IMR-90 (cell line): Measurements from ENCODE around the gene SLC35F3. TPM values are rescaled to one million over a fixed set of nuclear protein-coding genes. Genes with fewer than 3 reads are reported as not detected.

Experiments used
- ATAC-seq: fragments of 200-7000 bp; cut with Tn5 transposase; 2 replicates; pipeline ENCODE4 v1.9.1; 2020; ENCODE audit warnings: low read depth, mild to moderate bottlenecking, moderate library complexity
- BruUV-seq: library from RNA; stranded (reverse); fragments of 400-500 nt; replicated peaks from 2 replicates; lab custom pipeline; 2021; lab: Mats Ljungman, UMichigan
- CTCF ChIA-PET: fragments of 300-600 bp; formaldehyde crosslinking; extraction: SDS; loops from one replicate; lab custom pipeline; 2021; ENCODE audit warnings: antibody characterized with exemption; lab: Yijun Ruan, JAX
- POLR2A ChIA-PET: fragments of 300-600 bp; sonication (Branson Sonifier 250); formaldehyde crosslinking; loops from one replicate; lab custom pipeline; 2022; ENCODE audit warnings: antibody characterized with exemption; ENCODE audit not compliant: unreplicated experiment; lab: Charles Lee
- DNase-seq: peaks from one replicate; pipeline ENCODE4 v3.0.0; 2013
- H2AFZ ChIP-seq: replicated peaks from 2 replicates; pipeline ENCODE3; 2013; ENCODE audit warnings: low read length, mild to moderate bottlenecking; ENCODE audit not compliant: poor library complexity
- H2AK5ac ChIP-seq: 2 replicates; pipeline ENCODE4 v1.6.1; 2013; ENCODE audit warnings: low read depth, low read length, inconsistent platforms
- H2AK9ac ChIP-seq: replicated peaks from 2 replicates; pipeline ENCODE3; 2013; ENCODE audit warnings: mild to moderate bottlenecking, low read depth, low read length, moderate library complexity; ENCODE audit not compliant: poor library complexity
- H2BK120ac ChIP-seq: 2 replicates; pipeline ENCODE4 v1.6.1; 2013; ENCODE audit warnings: low read depth, low read length, inconsistent platforms
- H2BK15ac ChIP-seq: 3 replicates; pipeline ENCODE4 v1.6.1; 2013; ENCODE audit warnings: low read depth, low read length, inconsistent platforms
- H2BK20ac ChIP-seq: 2 replicates; pipeline ENCODE4 v1.6.1; 2013; ENCODE audit warnings: low read depth, mild to moderate bottlenecking, inconsistent platforms, low read length, moderate library complexity
- H2BK5ac ChIP-seq: 2 replicates; pipeline ENCODE4 v1.6.1; 2013; ENCODE audit warnings: mild to moderate bottlenecking, low read depth, low read length, inconsistent platforms; ENCODE audit not compliant: poor library complexity, severe bottlenecking
- H3K14ac ChIP-seq: replicated peaks from 2 replicates; pipeline ENCODE4 v1.6.1; 2013; ENCODE audit warnings: low read depth, low read length, inconsistent platforms
- H3K18ac ChIP-seq: 2 replicates; pipeline ENCODE4 v1.6.1; 2013; ENCODE audit warnings: low read depth, low read length, control low read depth
- H3K23ac ChIP-seq: 2 replicates; pipeline ENCODE4 v1.6.1; 2013; ENCODE audit warnings: low read depth, low read length, inconsistent platforms
- H3K27ac ChIP-seq: 2 replicates; pipeline ENCODE4 v1.5.1; 2013; ENCODE audit warnings: mild to moderate bottlenecking, control low read depth, low read length; ENCODE audit not compliant: insufficient read depth
- H3K27me3 ChIP-seq: 2 replicates; pipeline ENCODE4 v1.6.1; 2013; ENCODE audit warnings: low read length; ENCODE audit not compliant: control insufficient read depth, insufficient read depth
- H3K36me3 ChIP-seq: 2 replicates; pipeline ENCODE4 v1.6.1; 2013; ENCODE audit warnings: low read length, mixed read lengths; ENCODE audit not compliant: control insufficient read depth, insufficient read depth
- H3K4ac ChIP-seq: 2 replicates; pipeline ENCODE4 v1.6.1; 2013; ENCODE audit warnings: low read depth, low read length, inconsistent platforms
- H3K4me1 ChIP-seq: 2 replicates; pipeline ENCODE4 v1.6.1; 2013; ENCODE audit warnings: low read length, mixed read lengths; ENCODE audit not compliant: control insufficient read depth, insufficient read depth
- H3K4me2 ChIP-seq: 2 replicates; pipeline ENCODE4 v1.6.1; 2013; ENCODE audit warnings: low read depth, mild to moderate bottlenecking, control low read depth, low read length, moderate library complexity
- H3K4me3 ChIP-seq: 2 replicates; pipeline ENCODE4 v1.5.1; 2013; ENCODE audit warnings: low read depth, mild to moderate bottlenecking, control low read depth, low read length, moderate library complexity; ENCODE audit not compliant: insufficient read depth
- H3K56ac ChIP-seq: 2 replicates; pipeline ENCODE4 v1.6.1; 2013; ENCODE audit warnings: low read length, inconsistent platforms; ENCODE audit not compliant: insufficient read depth; ENCODE audit errors: extremely low read depth
- H3K79me1 ChIP-seq, 2 experiments: 2 replicates each; pipeline ENCODE4 v1.6.1; 2013; ENCODE audit warnings: low read length in 2 of 2, inconsistent platforms in 1 of 2, low read depth in 1 of 2
- H3K9ac ChIP-seq: 2 replicates; pipeline ENCODE4 v1.6.1; 2013; ENCODE audit warnings: low read depth, low read length, control low read depth
- H3K9me1 ChIP-seq: 2 replicates; pipeline ENCODE4 v1.6.1; 2013; ENCODE audit warnings: low read length, inconsistent platforms; ENCODE audit not compliant: insufficient read depth
- H3K9me3 ChIP-seq: 2 replicates; pipeline ENCODE4 v1.6.1; 2013; ENCODE audit warnings: low read length; ENCODE audit not compliant: control insufficient read depth, insufficient read depth
- H4K20me1 ChIP-seq: 2 replicates; pipeline ENCODE4 v1.6.1; 2013; ENCODE audit warnings: low read length, inconsistent platforms; ENCODE audit not compliant: insufficient read depth
- H4K5ac ChIP-seq: 2 replicates; pipeline ENCODE4 v1.6.1; 2013; ENCODE audit warnings: mild to moderate bottlenecking, low read depth, low read length, control low read depth
- H4K8ac ChIP-seq, 2 experiments: 2 replicates each; pipeline ENCODE4 v1.6.1; 2013; ENCODE audit warnings: low read depth in 2 of 2, low read length in 2 of 2, control low read depth in 1 of 2, inconsistent platforms in 1 of 2
- H4K91ac ChIP-seq: 2 replicates; pipeline ENCODE4 v1.6.1; 2013; ENCODE audit warnings: low read depth, low read length, inconsistent platforms; ENCODE audit not compliant: insufficient read depth
- BHLHE40 ChIP-seq: fragments of 150-350 bp; IDR thresholded peaks from 2 replicates; pipeline ENCODE4 v1.6.1; 2016; ENCODE audit warnings: mild to moderate bottlenecking, low read depth, low read length
- RAD21 ChIP-seq: IDR thresholded peaks from 2 replicates; pipeline ENCODE4 v1.6.1; 2012; ENCODE audit warnings: low read length, improper control_type of control experiment
- RCOR1 ChIP-seq: IDR thresholded peaks from 2 replicates; pipeline ENCODE4 v1.6.1; 2012; ENCODE audit warnings: mild to moderate bottlenecking, low read length, improper control_type of control experiment; ENCODE audit not compliant: insufficient replicate concordance
- SMC3 ChIP-seq: fragments of 150-350 bp; IDR thresholded peaks from 2 replicates; pipeline ENCODE4 v1.6.1; 2016; ENCODE audit warnings: low read depth, mild to moderate bottlenecking, antibody characterized with exemption, low read length, moderate library complexity
- dilution Hi-C: fragments of 300-500 bp; cut with HindIII; formaldehyde crosslinking; loops from one replicate; pipeline ENCODE4 v1.14.3; 2018; ENCODE audit warnings: low sequenced_read_pairs; ENCODE audit not compliant: unreplicated experiment
- in situ Hi-C: fragments of 300-500 bp; cut with MboI; formaldehyde crosslinking; loops from 3 replicates; pipeline ENCODE4 v1.14.3; 2019; ENCODE audit warnings: low sequenced_read_pairs, inconsistent platforms, mixed read lengths
- intact Hi-C: fragments of 100-400 bp; cut with micrococcal nuclease; formaldehyde crosslinking; loops from 2 replicates; pipeline ENCODE4 v1.10.0; 2022
- polyA plus RNA-seq, 3 experiments: library from polyadenylated mRNA; depleted of rRNA; stranded (reverse); fragments of >200 nt; gene quantifications; 2 replicates each; pipeline ENCODE4 v1.2.3, GENCODE V29; 2012; ENCODE audit warnings: low replicate concordance in 1 of 3
- total RNA-seq: library from RNA; depleted of rRNA; stranded (reverse); fragments of >200 nt; gene quantifications from 2 replicates; pipeline ENCODE4 v1.2.3, GENCODE V29; 2012

Gene SLC35F3
- total and polyA plus RNA-seq, 2 of the 4 experiments (the other 2 are of a cell fraction), result under 0.01 to 0.17 TPM

DNA sequence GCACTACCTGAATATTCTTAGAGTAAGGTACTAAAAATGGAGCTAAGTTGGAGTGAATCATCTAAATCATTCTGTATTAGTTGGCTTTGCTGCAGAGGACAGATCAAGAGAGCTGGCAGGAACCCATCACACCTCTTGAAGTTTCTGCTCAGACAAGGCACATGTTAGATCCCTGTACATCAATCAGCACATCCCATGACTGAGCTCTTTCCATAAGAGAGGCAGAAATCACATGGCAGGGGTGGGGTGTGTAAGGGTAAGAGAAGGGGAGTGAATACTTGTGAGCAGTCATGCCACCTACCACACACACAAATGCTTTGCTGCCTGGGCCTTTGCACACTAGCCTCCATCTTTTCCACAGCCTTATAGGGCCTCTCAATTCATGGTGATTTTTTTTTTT, 214.4 kb downstream of the SLC35F3 start:
- Histone ChIP-seq H3K4me2 (no peak overlapping the region), H2AK9ac (no peak overlapping the region), H3K4me3 (no peak overlapping the region), H3K18ac (no peak overlapping the region), H3K27me3 (no peaks in the 10 kb centered on the region), H2BK15ac (no peak overlapping the region), H3K79me1 (no peaks in the 10 kb centered on the region), H4K5ac (no peak overlapping the region), H3K9ac (no peak overlapping the region; the same call in 1 of the 2 replicates), H2BK120ac (no peak overlapping the region), H4K8ac (no peak overlapping the region), H3K9me3 (no peaks in the 10 kb centered on the region), H3K14ac (no peak overlapping the region), H3K4ac (no peak overlapping the region), H2AK5ac (no peak overlapping the region), H3K23ac (no peak overlapping the region), H4K20me1 (no peaks in the 10 kb centered on the region), H3K9me1 (no peaks in the 10 kb centered on the region), H2BK20ac (no peak overlapping the region), H3K4me1 (no peaks in the 10 kb centered on the region), H3K36me3 (no peaks in the 10 kb centered on the region), H4K91ac (no peak overlapping the region), H3K27ac (no peak overlapping the region), H3K56ac (no peak overlapping the region), H2BK5ac (no peak overlapping the region), H2AFZ (no peak overlapping the region)
- ChIA-PET CTCF (interaction anchor here (0.7 to 0.8 kb wide), 2 partner anchors 191 to 621 kb away, joined by 4 read pairs; no protein-coding TSS in a partner anchor), POLR2A (no interaction called here)
- BruUV-seq, result no TSS peak
- dilution Hi-C loops, result no loop called here
- intact Hi-C loops, result loop anchor here (10.0 kb wide), 1 partner anchor 976 kb away; no protein-coding TSS in a partner anchor
- no peak for TF ChIP-seq RCOR1
- TF ChIP-seq RAD21, result no peak
- TF ChIP-seq BHLHE40, result no peak
- no peak for TF ChIP-seq SMC3
- in situ Hi-C loops, result loop anchor here (25.0 kb wide), 1 partner anchor 468 kb away; no protein-coding TSS in a partner anchor
- DNase-seq (no peak), ATAC-seq (no peak)
